ENCODE results near the gene UPB1.
A peak's percentile ranks its signal among the peaks of the same experiment; 100 is the strongest.
"Not testable (repeated sequence)": the region's sequence is repeated elsewhere in the genome, so short reads cannot be mapped to it uniquely, and the experiment has no call there.

Gene UPB1

GRCh38 chr22:24535348-24535747 is 40.2 kb downstream of the UPB1 start:
- no peak for DNase-seq

GRCh38 chr22:24536089-24536488 is 41.0 kb downstream of the UPB1 start:
- no peak for DNase-seq

- no peak for DNase-seq
Observed at GRCh38 chr22:24540470-24540869, 45.3 kb downstream of the UPB1 start.

GRCh38 chr22:24541681-24542515 is 46.8 kb downstream of the UPB1 start:
- no peak for DNase-seq

GRCh38 chr22:24542641-24543040 is 47.5 kb downstream of the UPB1 start:
- no peak for DNase-seq

- DNase-seq: no peak
Observed at GRCh38 chr22:24543185-24543601, 48.1 kb downstream of the UPB1 start.

GRCh38 chr22:24543679-24544243 is 48.6 kb downstream of the UPB1 start:
- no peak for DNase-seq

- DNase-seq: no peak
Observed at GRCh38 chr22:24548812-24549211, 53.7 kb downstream of the UPB1 start.

- no peak for DNase-seq
Observed at GRCh38 chr22:24550028-24550901, 55.1 kb downstream of the UPB1 start.

GRCh38 chr22:24550902-24551435 is 55.8 kb downstream of the UPB1 start:
- no peak for DNase-seq

GRCh38 chr22:24552503-24553286 is 57.6 kb downstream of the UPB1 start:
- not testable (repeated sequence) for DNase-seq

GRCh38 chr22:24553597-24554312 is 58.6 kb downstream of the UPB1 start:
- DNase-seq: no peak

GRCh38 chr22:24554313-24555164 is 59.4 kb downstream of the UPB1 start, which contains the start of gene GUCD1:
Gene GUCD1, minus strand, starts transcription at chr22:24555138. Its CDS starts 147 bp downstream, at chr22:24554991.
- peak; percentile 37 for DNase-seq

GRCh38 chr22:24555165-24556039 is 60.3 kb downstream of the UPB1 start, which contains the start of gene SNRPD3:
Gene SNRPD3, plus strand, starts transcription at chr22:24555999. Its CDS starts 1,676 bp downstream, at chr22:24557675.
- peak; percentile 99 for DNase-seq

- no peak for DNase-seq
Observed at GRCh38 chr22:24559471-24559870, 64.3 kb downstream of the UPB1 start.

GRCh38 chr22:24563246-24563645 is 68.1 kb downstream of the UPB1 start:
- no peak for DNase-seq

GRCh38 chr22:24564376-24565058 is 69.4 kb downstream of the UPB1 start:
- no peak for DNase-seq

GRCh38 chr22:24565077-24565476 is 69.9 kb downstream of the UPB1 start:
- DNase-seq: no peak
